PC-3 (cell line): ENCODE data around the gene RBM4B. TPM values are rescaled to one million over a fixed set of nuclear protein-coding genes. Genes with fewer than 3 reads are reported as not detected.

Experiments
- ATAC-seq: fragments of 200-7000 bp; cut with Tn5 transposase; 2 replicates; pipeline ENCODE4 v1.9.1; 2020; ENCODE audit warnings: mild to moderate bottlenecking, moderate library complexity
- BruUV-seq: library from RNA; stranded (reverse); fragments of 400-500 nt; replicated peaks from 2 replicates; lab custom pipeline; 2021; lab: Mats Ljungman, UMichigan
- CTCF ChIA-PET: fragments of 300-600 bp; sonication (Branson Sonifier 250); formaldehyde crosslinking; loops from one replicate; lab custom pipeline; 2022; ENCODE audit warnings: antibody characterized with exemption; lab: Charles Lee
- POLR2A ChIA-PET: fragments of 300-600 bp; sonication (Branson Sonifier 250); formaldehyde crosslinking; loops from one replicate; lab custom pipeline; 2022; ENCODE audit warnings: antibody characterized with exemption; ENCODE audit not compliant: unreplicated experiment; lab: Charles Lee
- DNase-seq: peaks from one replicate; pipeline ENCODE4 v3.0.0-alpha.2; 2015
- H2AFZ ChIP-seq: fragments of 300-600 bp; sonication (generic); 2 replicates; pipeline ENCODE4 v1.6.0; 2016; ENCODE audit warnings: antibody characterized with exemption, low read length
- H3F3A ChIP-seq: fragments of 300-600 bp; sonication (generic); one replicate; pipeline ENCODE4 v1.6.0; 2017; ENCODE audit warnings: antibody characterized with exemption, low read length, control low read depth, mild to moderate bottlenecking; ENCODE audit not compliant: unreplicated experiment
- H3K27ac ChIP-seq: fragments of 300-600 bp; sonication (generic); 2 replicates; pipeline ENCODE4 v1.5.1; 2016; ENCODE audit warnings: mild to moderate bottlenecking, low read length
- H3K27me3 ChIP-seq: fragments of 300-600 bp; sonication (generic); 2 replicates; pipeline ENCODE4 v1.6.1; 2016; ENCODE audit warnings: low read length, mixed read lengths
- H3K36me3 ChIP-seq: fragments of 300-600 bp; sonication (generic); 2 replicates; pipeline ENCODE4 v1.6.1; 2016; ENCODE audit warnings: low read depth, mixed run types, low read length, mixed read lengths
- H3K4me1 ChIP-seq: fragments of 300-600 bp; sonication (generic); 2 replicates; pipeline ENCODE4 v1.5.1; 2016; ENCODE audit warnings: low read length; ENCODE audit not compliant: insufficient read depth
- H3K4me2 ChIP-seq: fragments of 300-600 bp; sonication (generic); 2 replicates; pipeline ENCODE4 v1.6.0; 2016; ENCODE audit warnings: low read length
- H3K4me3 ChIP-seq: fragments of 300-600 bp; sonication (generic); 2 replicates; pipeline ENCODE4 v1.5.1; 2016; ENCODE audit warnings: mild to moderate bottlenecking, low read length, mixed read lengths
- H3K79me2 ChIP-seq: fragments of 300-600 bp; sonication (generic); 2 replicates; pipeline ENCODE4 v1.6.1; 2017; ENCODE audit warnings: low read length, mixed read lengths
- H3K9ac ChIP-seq: fragments of 300-600 bp; sonication (generic); 2 replicates; pipeline ENCODE4 v1.6.0; 2016; ENCODE audit warnings: mild to moderate bottlenecking, low read length
- H3K9me2 ChIP-seq: fragments of 300-600 bp; sonication (generic); replicated peaks from 2 replicates; pipeline ENCODE4 v1.6.1; 2016; ENCODE audit warnings: mixed run types, low read length, mixed read lengths
- H3K9me3 ChIP-seq: fragments of 300-600 bp; sonication (generic); 2 replicates; pipeline ENCODE4 v1.6.1; 2016; ENCODE audit warnings: low read length, mixed read lengths
- H4K20me1 ChIP-seq: fragments of 300-600 bp; sonication (generic); 2 replicates; pipeline ENCODE4 v1.6.1; 2016; ENCODE audit warnings: low read length, mixed read lengths
- CTCF ChIP-seq: fragments of 300-600 bp; sonication (generic); conservative IDR thresholded peaks from 2 replicates; pipeline ENCODE4 v1.5.1; 2017; ENCODE audit warnings: antibody characterized with exemption, low read depth, mild to moderate bottlenecking, low read length
- EZH2 ChIP-seq: fragments of 300-600 bp; sonication (generic); IDR thresholded peaks from one replicate; pipeline ENCODE4 v1.6.1; 2017; ENCODE audit warnings: antibody characterized with exemption, mild to moderate bottlenecking, low read length; ENCODE audit not compliant: unreplicated experiment
- EZH2phosphoT487 ChIP-seq: fragments of 300-600 bp; sonication (generic); IDR thresholded peaks from 2 replicates; pipeline ENCODE4 v1.6.1; 2018; ENCODE audit warnings: mild to moderate bottlenecking, antibody characterized with exemption, low read length, borderline replicate concordance
- intact Hi-C: fragments of 100-400 bp; cut with micrococcal nuclease; formaldehyde crosslinking; loops from 2 replicates; pipeline ENCODE4 v1.9.0; 2023
- total RNA-seq: library from RNA; depleted of rRNA; stranded (reverse); fragments of >200 nt; gene quantifications from 2 replicates; pipeline ENCODE4 v1.2.3, GENCODE V29; 2014

Gene RBM4B
- total RNA-seq, 1 experiment from 2014 or later: 40.2 TPM

- Histone ChIP-seq H3K79me2 (peaks cover 100% of the 10 kb centered on the region), H3K27me3 (no peaks in the 10 kb centered on the region), H3K9ac (no peak overlapping the region), H3K36me3 (peaks cover 91% of the 10 kb centered on the region), H3K27ac (no peak overlapping the region), H3K9me3 (no peaks in the 10 kb centered on the region), H4K20me1 (peaks cover 97% of the 10 kb centered on the region), H3F3A (peaks cover 9% of the 10 kb centered on the region), H3K9me2 (no peaks in the 10 kb centered on the region), H3K4me3 (no peak overlapping the region), H3K4me2 (no peak overlapping the region), H3K4me1 (no peaks in the 10 kb centered on the region), H2AFZ (no peak overlapping the region)
- BruUV-seq: no TSS peak
- intact Hi-C loops: no loop called here
- no peak for TF ChIP-seq EZH2
- no peak for TF ChIP-seq EZH2phosphoT487
- no peak for TF ChIP-seq CTCF
- ATAC-seq: no peak
- POLR2A ChIA-PET: no interaction called here
- CTCF ChIA-PET: no interaction called here
- DNase-seq: no peak
These were observed 51.9 kb downstream of the RBM4B start for GRCh38 chr11:66625752-66626149.

- Histone ChIP-seq H3K79me2 (peaks cover 100% of the 10 kb centered on the region), H3K9ac (no peak overlapping the region), H3K36me3 (peaks cover 87% of the 10 kb centered on the region), H3K4me3 (no peak overlapping the region), H2AFZ (no peak overlapping the region), H3K9me3 (no peaks in the 10 kb centered on the region), H4K20me1 (peaks cover 97% of the 10 kb centered on the region), H3K27me3 (no peaks in the 10 kb centered on the region), H3K9me2 (no peaks in the 10 kb centered on the region), H3F3A (peaks cover 9% of the 10 kb centered on the region), H3K4me1 (no peaks in the 10 kb centered on the region), H3K4me2 (no peak overlapping the region), H3K27ac (no peak overlapping the region)
- POLR2A ChIA-PET: no interaction called here
- CTCF ChIA-PET: no interaction called here
- intact Hi-C loops: no loop called here
- DNase-seq: no peak
- TF ChIP-seq EZH2phosphoT487 (no peak), CTCF (no peak), EZH2 (no peak)
- BruUV-seq: no TSS peak
- no peak for ATAC-seq
These were observed 52.5 kb downstream of the RBM4B start for GRCh38 chr11:66625041-66625751.

- ChIA-PET CTCF (no interaction called here), POLR2A (no interaction called here)
- BruUV-seq: no TSS peak
- Histone ChIP-seq H3K9ac (no peak overlapping the region), H2AFZ (no peak overlapping the region), H3K79me2 (peaks cover 100% of the 10 kb centered on the region), H3K4me2 (no peak overlapping the region), H3K27me3 (no peaks in the 10 kb centered on the region), H4K20me1 (peaks cover 97% of the 10 kb centered on the region), H3K4me1 (peaks cover 6% of the 10 kb centered on the region), H3K4me3 (no peak overlapping the region), H3K9me2 (no peaks in the 10 kb centered on the region), H3K9me3 (no peaks in the 10 kb centered on the region), H3K27ac (no peak overlapping the region), H3K36me3 (peaks cover 83% of the 10 kb centered on the region), H3F3A (peaks cover 9% of the 10 kb centered on the region)
- ATAC-seq: no peak
- no peak for DNase-seq
- no peak for TF ChIP-seq EZH2phosphoT487
- no peak for TF ChIP-seq EZH2
- no peak for TF ChIP-seq CTCF
- intact Hi-C loops: no loop called here
These were observed 53.2 kb downstream of the RBM4B start for GRCh38 chr11:66624450-66624849.
